ENCODE results near the gene SSTR3. TPM values are rescaled to one million over a fixed set of nuclear protein-coding genes. Genes with fewer than 3 reads are reported as not detected.
A peak's percentile ranks its signal among the peaks of the same experiment; 100 is the strongest.

Gene SSTR3
- total and polyA plus RNA-seq, 2 of the 13 experiments (the other 11 are each of a cell fraction or from before 2014, with no cell fraction given) = 0.08 to 0.64 TPM

- TF ChIP-seq ZNF609 (CRISPR knock-in tag; IDR thresholded peaks at IDR 0.05; ENCODE audit: borderline replicate concordance) (no peak), ZNF34 (CRISPR knock-in tag; IDR thresholded peaks at IDR 0.05; ENCODE audit: borderline replicate concordance) (no peak), ZNF543 (CRISPR knock-in tag; IDR thresholded peaks at IDR 0.05) (0 out of 2 replicates have a peak, but pooled peaks have one; percentile 18), ZNF574 (CRISPR knock-in tag; IDR thresholded peaks at IDR 0.05) (0 out of 2 replicates have a peak, but pooled peaks have one; percentile 20), YEATS2 (CRISPR knock-in tag; IDR thresholded peaks at IDR 0.05; ENCODE audit: borderline replicate concordance) (no peak), ZFX (CRISPR knock-in tag; IDR thresholded peaks at IDR 0.05; ENCODE audit: low read depth) (peak; percentile 63), PAX8 (CRISPR knock-in tag; IDR thresholded peaks at IDR 0.05; ENCODE audit: borderline replicate concordance) (no peak), FOXO4 (CRISPR knock-in tag; conservative IDR thresholded peaks at IDR 0.05) (no peak), ZNF781 (CRISPR knock-in tag; IDR thresholded peaks at IDR 0.05; ENCODE audit: borderline replicate concordance, not compliant biosample characterization) (no peak), SPEN (CRISPR knock-in tag; IDR thresholded peaks at IDR 0.05; ENCODE audit: low read depth) (no peak), GABPA (IDR thresholded peaks at IDR 0.05; ENCODE audit: low read depth, low read length) (no peak), GABPA (CRISPR knock-in tag; IDR thresholded peaks at IDR 0.05; ENCODE audit: low read depth) (no peak), ZFP41 (CRISPR knock-in tag; IDR thresholded peaks at IDR 0.05; ENCODE audit: borderline replicate concordance) (no peak), GTF3A (CRISPR knock-in tag; conservative IDR thresholded peaks at IDR 0.05) (no peak), ZBED4 (CRISPR knock-in tag; IDR thresholded peaks at IDR 0.05; ENCODE audit: borderline replicate concordance) (peak; percentile 23; the same call in 1 of the 2 replicates)
Observed at GRCh38 chr22:37178350-37179125, 33.7 kb downstream of the SSTR3 start (continued).
